ENCODE data around the gene GPR89A.
"Not testable (repeated sequence)": the region's sequence is repeated elsewhere in the genome, so short reads cannot be mapped to it uniquely, and the experiment has no call there.

DNA sequence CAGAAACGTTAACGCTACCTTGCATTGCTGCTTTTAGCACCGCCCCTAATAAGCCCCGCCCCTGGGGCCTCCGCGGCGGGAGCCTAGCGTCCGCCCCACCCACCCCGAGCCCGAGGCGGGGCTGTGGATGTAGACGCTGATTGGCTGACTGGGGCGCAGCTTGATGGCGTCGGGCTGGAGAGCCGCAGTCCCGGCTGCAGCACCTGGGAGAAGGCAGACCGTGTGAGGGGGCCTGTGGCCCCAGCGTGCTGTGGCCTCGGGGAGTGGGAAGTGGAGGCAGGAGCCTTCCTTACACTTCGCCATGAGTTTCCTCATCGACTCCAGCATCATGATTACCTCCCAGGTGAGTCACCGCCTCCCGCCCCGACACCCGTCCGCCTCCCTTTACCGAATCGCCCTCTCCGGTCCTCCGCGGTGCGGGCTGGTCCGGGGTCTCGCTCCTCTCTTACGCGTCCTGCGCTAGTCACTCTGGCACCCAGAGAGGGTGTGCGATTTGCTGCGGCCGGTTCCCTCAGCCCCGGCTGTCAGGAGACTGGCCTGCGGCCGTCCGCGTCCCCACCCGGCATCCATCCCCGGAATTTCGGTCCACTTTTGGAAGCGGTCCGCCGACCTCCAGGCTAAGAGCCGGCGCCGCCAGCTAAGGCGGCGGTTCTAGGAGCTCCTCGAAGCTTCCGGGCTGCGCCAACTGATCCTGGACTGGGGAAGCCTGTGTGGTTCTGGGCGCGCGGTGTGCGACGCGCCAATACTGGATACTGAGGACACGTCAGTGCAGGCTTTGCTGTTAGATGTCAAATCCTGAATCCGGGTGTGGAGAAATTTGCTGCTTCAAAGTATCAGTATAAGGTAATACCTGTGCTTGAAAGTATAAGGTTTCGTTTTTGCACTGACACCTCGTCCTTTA is at the start of gene GPR89A:
- TF ChIP-seq CTCF (conservative IDR thresholded peaks at IDR 0.05; ENCODE audit: low read length); EZH2phosphoT487 (IDR thresholded peaks at IDR 0.05; ENCODE audit: borderline replicate concordance): not testable (repeated sequence)
